Mesendoderm (in vitro differentiated cells): ENCODE data around the gene DIPK1C.

Experiments used
- DNase-seq: peaks from one replicate; pipeline ENCODE4 v3.0.0; 2013
- H2AK5ac ChIP-seq: 2 replicates; pipeline ENCODE4 v1.6.1; 2013; ENCODE audit warnings: low read length, inconsistent platforms
- H2BK120ac ChIP-seq: 2 replicates; pipeline ENCODE4 v1.6.1; 2013; ENCODE audit warnings: low read depth, mild to moderate bottlenecking, low read length, moderate library complexity, mixed read lengths
- H2BK15ac ChIP-seq: replicated peaks from 2 replicates; pipeline ENCODE4 v1.6.1; 2013; ENCODE audit warnings: low read depth, mild to moderate bottlenecking, moderate library complexity
- H2BK5ac ChIP-seq: 2 replicates; pipeline ENCODE4 v1.6.1; 2013; ENCODE audit warnings: low read length, inconsistent platforms
- H3K18ac ChIP-seq: 2 replicates; pipeline ENCODE4 v1.6.1; 2013; ENCODE audit warnings: mild to moderate bottlenecking, low read length, mixed read lengths
- H3K23ac ChIP-seq: one replicate; pipeline ENCODE4 v1.6.1; 2013; ENCODE audit warnings: low read length
- H3K27ac ChIP-seq: 2 replicates; pipeline ENCODE4 v1.5.1; 2013; ENCODE audit warnings: low read depth, mild to moderate bottlenecking, inconsistent platforms, low read length, moderate library complexity
- H3K27me3 ChIP-seq: 2 replicates; pipeline ENCODE4 v1.6.1; 2013; ENCODE audit warnings: low read length, control low read depth, mild to moderate bottlenecking, inconsistent platforms; ENCODE audit not compliant: insufficient read depth, poor library complexity
- H3K36me3 ChIP-seq: 2 replicates; pipeline ENCODE4 v1.6.1; 2013; ENCODE audit warnings: low read length, inconsistent platforms; ENCODE audit not compliant: control insufficient read depth, insufficient read depth
- H3K4ac ChIP-seq: one replicate; pipeline ENCODE4 v1.6.1; 2013; ENCODE audit warnings: low read depth, mild to moderate bottlenecking, low read length, moderate library complexity
- H3K4me1 ChIP-seq: 2 replicates; pipeline ENCODE4 v1.6.1; 2013; ENCODE audit warnings: low read depth, low read length, inconsistent platforms; ENCODE audit not compliant: control insufficient read depth
- H3K4me2 ChIP-seq: 2 replicates; pipeline ENCODE4 v1.6.1; 2013; ENCODE audit warnings: low read length
- H3K4me3 ChIP-seq: 2 replicates; pipeline ENCODE4 v1.5.1; 2013; ENCODE audit warnings: mild to moderate bottlenecking, low read length
- H3K56ac ChIP-seq: one replicate; pipeline ENCODE4 v1.6.1; 2013; ENCODE audit warnings: low read length
- H3K79me1 ChIP-seq: 2 replicates; pipeline ENCODE4 v1.6.1; 2013; ENCODE audit warnings: low read length, inconsistent platforms
- H3K79me2 ChIP-seq: 2 replicates; pipeline ENCODE4 v1.6.1; 2013; ENCODE audit warnings: mild to moderate bottlenecking, low read length; ENCODE audit not compliant: control insufficient read depth, insufficient read depth
- H3K9ac ChIP-seq: 2 replicates; pipeline ENCODE4 v1.6.1; 2013; ENCODE audit warnings: low read length, inconsistent platforms
- H4K5ac ChIP-seq: one replicate; pipeline ENCODE4 v1.6.1; 2013; ENCODE audit warnings: low read length
- H4K8ac ChIP-seq: one replicate; pipeline ENCODE4 v1.6.1; 2013; ENCODE audit warnings: low read depth, mild to moderate bottlenecking, control low read depth, low read length, moderate library complexity
- WGBS: extraction: QIAGEN DNeasy Blood & Tissue Kit; methylation state at CpG from one replicate; pipeline ENCODE4 v1.1.7; 2013; ENCODE audit warnings: low lambda C conversion rate, missing lambda C conversion rate; ENCODE audit not compliant: insufficient coverage; ENCODE audit errors: extremely low coverage; 5-methylcytosine and 5-hydroxymethylcytosine counted together

Gene DIPK1C

GRCh38 chr18:74473976-74474640 lies 17.0 kb upstream of the DIPK1C start:
- DNase-seq = no peak
- no peak overlapping the region for H2BK5ac ChIP-seq
- H3K4ac ChIP-seq = no peak overlapping the region
- no peaks in the 10 kb centered on the region for H3K27me3 ChIP-seq
- no peak overlapping the region for H4K5ac ChIP-seq
- H3K18ac ChIP-seq = no peak overlapping the region
- no peaks in the 10 kb centered on the region for H3K79me2 ChIP-seq
- no peak overlapping the region for H4K8ac ChIP-seq
- H3K23ac ChIP-seq = no peak overlapping the region
- no peak overlapping the region for H3K4me2 ChIP-seq
- H3K36me3 ChIP-seq = no peaks in the 10 kb centered on the region
- H3K56ac ChIP-seq = no peak overlapping the region
- H3K4me1 ChIP-seq = no peaks in the 10 kb centered on the region
- H2AK5ac ChIP-seq = no peak overlapping the region
- no peak overlapping the region for H2BK120ac ChIP-seq
- no peak overlapping the region for H3K27ac ChIP-seq
- WGBS = no CpG with 5 or more reads among the region's 3 CpGs
- no peak overlapping the region for H2BK15ac ChIP-seq
- H3K9ac ChIP-seq = no peak overlapping the region
- no peak overlapping the region for H3K4me3 ChIP-seq
- no peaks in the 10 kb centered on the region for H3K79me1 ChIP-seq

GRCh38 chr18:74472312-74472711 lies 15.2 kb upstream of the DIPK1C start:
- Histone ChIP-seq H3K9ac (no peak overlapping the region), H3K36me3 (no peaks in the 10 kb centered on the region), H3K27me3 (no peaks in the 10 kb centered on the region), H3K18ac (no peak overlapping the region), H2BK5ac (no peak overlapping the region), H3K79me2 (no peaks in the 10 kb centered on the region), H3K4me1 (no peaks in the 10 kb centered on the region), H3K23ac (no peak overlapping the region), H3K79me1 (no peaks in the 10 kb centered on the region), H4K5ac (no peak overlapping the region), H4K8ac (no peak overlapping the region), H2BK120ac (no peak overlapping the region), H3K4me3 (no peak overlapping the region), H3K4ac (no peak overlapping the region), H3K56ac (no peak overlapping the region), H2AK5ac (no peak overlapping the region), H3K4me2 (no peak overlapping the region), H3K27ac (no peak overlapping the region), H2BK15ac (no peak overlapping the region)
- no peak for DNase-seq
- WGBS = no CpG with 5 or more reads among the region's 2 CpGs

GRCh38 chr18:74468547-74469061 lies 11.5 kb upstream of the DIPK1C start:
- no peak overlapping the region for H3K4me3 ChIP-seq
- no peak for DNase-seq
- no peak overlapping the region for H2AK5ac ChIP-seq
- no peak overlapping the region for H3K18ac ChIP-seq
- H3K79me2 ChIP-seq = no peaks in the 10 kb centered on the region
- no peak overlapping the region for H4K5ac ChIP-seq
- H3K4ac ChIP-seq = no peak overlapping the region
- no peak overlapping the region for H2BK5ac ChIP-seq
- H2BK15ac ChIP-seq = no peak overlapping the region
- WGBS = no CpG with 5 or more reads among the region's 3 CpGs
- H3K4me1 ChIP-seq = no peaks in the 10 kb centered on the region
- no peaks in the 10 kb centered on the region for H3K36me3 ChIP-seq
- H3K4me2 ChIP-seq = no peak overlapping the region
- H3K23ac ChIP-seq = no peak overlapping the region
- no peak overlapping the region for H2BK120ac ChIP-seq
- no peak overlapping the region for H4K8ac ChIP-seq
- no peak overlapping the region for H3K27ac ChIP-seq
- H3K79me1 ChIP-seq = no peaks in the 10 kb centered on the region
- H3K56ac ChIP-seq = no peak overlapping the region
- no peaks in the 10 kb centered on the region for H3K27me3 ChIP-seq
- no peak overlapping the region for H3K9ac ChIP-seq

- H3K23ac ChIP-seq = no peak overlapping the region
- H4K8ac ChIP-seq = no peak overlapping the region
- H3K4ac ChIP-seq = no peak overlapping the region
- no peak overlapping the region for H4K5ac ChIP-seq
- no peak overlapping the region for H3K56ac ChIP-seq
- no peak overlapping the region for H2AK5ac ChIP-seq
- H3K18ac ChIP-seq = no peak overlapping the region
- H3K79me1 ChIP-seq = no peaks in the 10 kb centered on the region
- H2BK15ac ChIP-seq = no peak overlapping the region
- H3K4me2 ChIP-seq = no peak overlapping the region
- H3K27me3 ChIP-seq = no peaks in the 10 kb centered on the region
- DNase-seq = no peak
- WGBS = no CpG with 5 or more reads among the region's 4 CpGs
- H3K4me1 ChIP-seq = no peaks in the 10 kb centered on the region
- no peak overlapping the region for H3K9ac ChIP-seq
- H2BK5ac ChIP-seq = no peak overlapping the region
- H3K79me2 ChIP-seq = no peaks in the 10 kb centered on the region
- no peaks in the 10 kb centered on the region for H3K36me3 ChIP-seq
- no peak overlapping the region for H3K4me3 ChIP-seq
- no peak overlapping the region for H2BK120ac ChIP-seq
- H3K27ac ChIP-seq = no peak overlapping the region
Observed at GRCh38 chr18:74465775-74466174, 8.7 kb upstream of the DIPK1C start.

- no CpG with 5 or more reads among the region's 1 CpG for WGBS
Observed at GRCh38 chr18:74463983-74464382, 6.9 kb upstream of the DIPK1C start.

GRCh38 chr18:74463254-74463653 lies 6.1 kb upstream of the DIPK1C start:
- H3K27me3 ChIP-seq = no peaks in the 10 kb centered on the region

More at GRCh38 chr18:74463983-74464382, 6.9 kb upstream of the DIPK1C start:
- Histone ChIP-seq H3K79me2 (no peaks in the 10 kb centered on the region), H4K8ac (no peak overlapping the region), H3K9ac (no peak overlapping the region), H2AK5ac (no peak overlapping the region), H3K4me2 (no peak overlapping the region), H3K79me1 (no peaks in the 10 kb centered on the region), H3K27me3 (no peaks in the 10 kb centered on the region), H2BK120ac (no peak overlapping the region), H3K23ac (no peak overlapping the region), H2BK5ac (no peak overlapping the region), H3K56ac (no peak overlapping the region), H3K18ac (no peak overlapping the region), H3K4me1 (no peaks in the 10 kb centered on the region), H3K27ac (no peak overlapping the region), H3K4ac (no peak overlapping the region), H3K36me3 (no peaks in the 10 kb centered on the region), H3K4me3 (no peak overlapping the region), H4K5ac (no peak overlapping the region), H2BK15ac (no peak overlapping the region)
- no peak for DNase-seq

More at GRCh38 chr18:74463254-74463653, 6.1 kb upstream of the DIPK1C start:
- no peaks in the 10 kb centered on the region for H3K4me1 ChIP-seq
- H3K18ac ChIP-seq = no peak overlapping the region
- no peak overlapping the region for H2BK15ac ChIP-seq
- no peak overlapping the region for H3K23ac ChIP-seq
- no peaks in the 10 kb centered on the region for H3K79me1 ChIP-seq
- H3K27ac ChIP-seq = no peak overlapping the region
- H3K4ac ChIP-seq = no peak overlapping the region
- no peak overlapping the region for H3K4me2 ChIP-seq
- no peak overlapping the region for H2BK5ac ChIP-seq
- H3K9ac ChIP-seq = no peak overlapping the region
- no peak overlapping the region for H2BK120ac ChIP-seq
- H4K8ac ChIP-seq = no peak overlapping the region
- no peak overlapping the region for H3K56ac ChIP-seq
- no peak for DNase-seq
- H4K5ac ChIP-seq = no peak overlapping the region
- no CpG with 5 or more reads among the region's 8 CpGs for WGBS
- no peaks in the 10 kb centered on the region for H3K79me2 ChIP-seq
- no peaks in the 10 kb centered on the region for H3K36me3 ChIP-seq
- H2AK5ac ChIP-seq = no peak overlapping the region
- H3K4me3 ChIP-seq = no peak overlapping the region
